Fibroblast of peridontal ligament (primary cell): Measurements from ENCODE around the gene PACRG.

Experiments used
- DNase-seq: peaks from one replicate; pipeline ENCODE4 v3.0.0-alpha.2; 2010; ENCODE audit errors: extremely low read depth

The PACRG gene

GRCh38 chr6:163241683-163242082 is 513.9 kb downstream of the PACRG start:
- no peak for DNase-seq

GRCh38 chr6:163243083-163243482 is 515.3 kb downstream of the PACRG start:
- no peak for DNase-seq

- DNase-seq, result no peak
Observed at GRCh38 chr6:163243692-163244589, 516.2 kb downstream of the PACRG start.

GRCh38 chr6:163248051-163248450 is 520.3 kb downstream of the PACRG start:
- DNase-seq, result no peak

GRCh38 chr6:163249651-163250101 is 521.9 kb downstream of the PACRG start:
- DNase-seq, result no peak

GRCh38 chr6:163250116-163250515 is 522.3 kb downstream of the PACRG start:
- DNase-seq, result no peak

GRCh38 chr6:163252061-163252591 is 524.4 kb downstream of the PACRG start:
- no peak for DNase-seq

GRCh38 chr6:163253556-163254213 is 525.9 kb downstream of the PACRG start:
- DNase-seq, result no peak

GRCh38 chr6:163254341-163254835 is 526.6 kb downstream of the PACRG start:
- DNase-seq, result no peak

GRCh38 chr6:163255265-163255664 is 527.5 kb downstream of the PACRG start:
- no peak for DNase-seq

GRCh38 chr6:163259689-163260088 is 531.9 kb downstream of the PACRG start:
- DNase-seq, result no peak

- DNase-seq, result no peak
Observed at GRCh38 chr6:163260111-163260895, 532.5 kb downstream of the PACRG start.

- DNase-seq, result no peak
Observed at GRCh38 chr6:163260911-163261310, 533.1 kb downstream of the PACRG start.

GRCh38 chr6:163261361-163261760 is 533.6 kb downstream of the PACRG start:
- DNase-seq, result no peak

- DNase-seq, result no peak
Observed at GRCh38 chr6:163262080-163262479, 534.3 kb downstream of the PACRG start.

- no peak for DNase-seq
Observed at GRCh38 chr6:163263196-163263595, 535.4 kb downstream of the PACRG start.

- DNase-seq, result no peak
Observed at GRCh38 chr6:163263998-163264661, 536.4 kb downstream of the PACRG start.

GRCh38 chr6:163264662-163265035 is 536.9 kb downstream of the PACRG start:
- DNase-seq, result no peak

- no peak for DNase-seq
Observed at GRCh38 chr6:163281634-163282033, 553.9 kb downstream of the PACRG start.

- no peak for DNase-seq
Observed at GRCh38 chr6:163282672-163283071, 554.9 kb downstream of the PACRG start.

- no peak for DNase-seq
Observed at GRCh38 chr6:163284151-163284550, 556.4 kb downstream of the PACRG start.
